ENCODE measurements around the gene EXOC3L1.

Gene EXOC3L1

DNA sequence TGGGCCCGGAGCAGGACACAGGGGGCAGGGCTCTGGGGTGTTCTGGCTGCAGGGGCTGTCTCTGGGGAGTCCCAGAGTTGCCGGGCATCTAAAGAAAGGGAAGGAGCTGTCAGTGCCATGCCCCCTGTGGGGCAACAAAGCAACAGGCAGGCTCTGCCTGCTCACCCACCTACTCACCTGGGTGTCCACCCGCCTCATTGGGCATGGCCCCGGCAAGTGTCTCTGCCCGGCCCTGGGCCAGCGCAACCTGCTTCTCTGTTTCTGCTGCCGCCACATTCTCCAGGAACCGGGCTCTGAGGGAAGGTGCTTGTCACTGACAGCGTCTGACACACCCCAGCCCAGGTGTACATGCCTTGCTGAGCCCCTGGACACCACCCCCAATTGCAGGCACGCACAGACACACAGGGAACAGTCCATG lies 44.3 kb upstream of the EXOC3L1 start:
- TF ChIP-seq, protein P1, sequence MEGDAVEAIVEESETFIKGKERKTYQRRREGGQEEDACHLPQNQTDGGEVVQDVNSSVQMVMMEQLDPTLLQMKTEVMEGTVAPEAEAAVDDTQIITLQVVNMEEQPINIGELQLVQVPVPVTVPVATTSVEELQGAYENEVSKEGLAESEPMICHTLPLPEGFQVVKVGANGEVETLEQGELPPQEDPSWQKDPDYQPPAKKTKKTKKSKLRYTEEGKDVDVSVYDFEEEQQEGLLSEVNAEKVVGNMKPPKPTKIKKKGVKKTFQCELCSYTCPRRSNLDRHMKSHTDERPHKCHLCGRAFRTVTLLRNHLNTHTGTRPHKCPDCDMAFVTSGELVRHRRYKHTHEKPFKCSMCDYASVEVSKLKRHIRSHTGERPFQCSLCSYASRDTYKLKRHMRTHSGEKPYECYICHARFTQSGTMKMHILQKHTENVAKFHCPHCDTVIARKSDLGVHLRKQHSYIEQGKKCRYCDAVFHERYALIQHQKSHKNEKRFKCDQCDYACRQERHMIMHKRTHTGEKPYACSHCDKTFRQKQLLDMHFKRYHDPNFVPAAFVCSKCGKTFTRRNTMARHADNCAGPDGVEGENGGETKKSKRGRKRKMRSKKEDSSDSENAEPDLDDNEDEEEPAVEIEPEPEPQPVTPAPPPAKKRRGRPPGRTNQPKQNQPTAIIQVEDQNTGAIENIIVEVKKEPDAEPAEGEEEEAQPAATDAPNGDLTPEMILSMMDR (IDR thresholded peaks at IDR 0.05; ENCODE audit: low read depth, low read length), result no peak
- no peak for DNase-seq (ENCODE audit: extremely low read depth, low read depth)

DNA sequence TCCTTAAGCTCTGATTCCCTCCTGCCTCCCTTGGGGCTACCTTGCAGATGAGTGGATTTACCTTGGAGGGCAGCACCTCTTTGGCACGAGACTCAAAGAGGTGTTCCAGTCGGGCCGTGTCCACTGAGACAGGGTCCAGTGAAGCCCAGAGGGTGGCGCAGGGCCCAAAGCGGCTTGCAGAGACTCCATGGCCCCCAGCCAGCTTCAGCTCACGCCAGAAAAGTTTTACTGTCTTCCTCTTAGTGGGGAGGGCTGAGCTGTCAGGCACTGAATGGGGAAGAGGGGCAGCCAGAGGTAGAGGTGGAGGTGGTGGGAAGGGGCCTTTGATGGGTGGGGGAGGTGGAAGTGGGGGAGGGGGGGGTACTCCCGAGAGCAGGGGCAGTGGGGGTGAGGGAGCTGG lies 43.7 kb upstream of the EXOC3L1 start:
- TF ChIP-seq, protein P1 (IDR thresholded peaks at IDR 0.05; ENCODE audit: low read depth, low read length), result no peak
- no peak for DNase-seq (ENCODE audit: extremely low read depth, low read depth)

DNA sequence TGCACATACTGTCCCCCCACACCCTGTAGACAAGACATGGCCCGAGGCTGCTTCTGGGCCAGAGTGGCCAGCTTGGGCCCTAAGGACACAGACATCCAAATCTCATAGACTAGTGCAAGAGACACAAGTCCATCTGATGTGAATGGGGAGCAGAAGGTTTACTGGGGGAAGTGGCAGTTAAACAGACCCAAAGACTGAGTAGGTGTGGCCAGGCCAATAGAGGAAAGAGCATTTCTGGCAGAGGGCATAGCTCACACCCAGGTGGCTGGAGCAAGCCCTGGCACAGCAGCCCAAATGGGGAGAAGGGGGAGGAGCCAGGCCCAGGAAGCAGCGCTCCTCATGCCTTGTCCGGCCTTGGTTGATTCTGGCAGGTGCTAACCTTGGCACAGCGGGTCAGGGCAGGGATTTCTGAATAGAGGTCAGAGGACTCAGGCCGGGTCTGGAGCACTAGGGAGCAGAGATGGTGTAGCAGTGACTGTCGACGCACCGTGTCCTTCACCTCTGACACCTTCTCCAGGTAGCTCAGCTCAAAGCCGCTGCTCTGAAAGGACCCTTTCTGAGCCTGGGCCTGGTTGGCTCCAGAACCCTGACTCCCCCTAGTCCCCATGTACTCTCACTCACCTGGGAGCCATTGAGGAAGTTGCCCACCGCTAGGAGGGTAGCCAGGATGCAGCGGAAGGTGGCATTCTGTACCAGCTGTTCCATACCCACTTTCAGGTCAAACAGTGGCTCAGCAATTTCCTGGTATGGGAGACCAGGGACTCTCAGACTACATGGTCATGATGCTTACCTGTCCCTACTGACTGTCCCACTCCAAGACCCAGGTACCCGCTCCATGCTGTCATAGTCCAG lies 41.1 kb upstream of the EXOC3L1 start:
- TF ChIP-seq, protein P1 (IDR thresholded peaks at IDR 0.05; ENCODE audit: low read depth, low read length), result no peak
- no peak for DNase-seq (ENCODE audit: extremely low read depth, low read depth)

DNA sequence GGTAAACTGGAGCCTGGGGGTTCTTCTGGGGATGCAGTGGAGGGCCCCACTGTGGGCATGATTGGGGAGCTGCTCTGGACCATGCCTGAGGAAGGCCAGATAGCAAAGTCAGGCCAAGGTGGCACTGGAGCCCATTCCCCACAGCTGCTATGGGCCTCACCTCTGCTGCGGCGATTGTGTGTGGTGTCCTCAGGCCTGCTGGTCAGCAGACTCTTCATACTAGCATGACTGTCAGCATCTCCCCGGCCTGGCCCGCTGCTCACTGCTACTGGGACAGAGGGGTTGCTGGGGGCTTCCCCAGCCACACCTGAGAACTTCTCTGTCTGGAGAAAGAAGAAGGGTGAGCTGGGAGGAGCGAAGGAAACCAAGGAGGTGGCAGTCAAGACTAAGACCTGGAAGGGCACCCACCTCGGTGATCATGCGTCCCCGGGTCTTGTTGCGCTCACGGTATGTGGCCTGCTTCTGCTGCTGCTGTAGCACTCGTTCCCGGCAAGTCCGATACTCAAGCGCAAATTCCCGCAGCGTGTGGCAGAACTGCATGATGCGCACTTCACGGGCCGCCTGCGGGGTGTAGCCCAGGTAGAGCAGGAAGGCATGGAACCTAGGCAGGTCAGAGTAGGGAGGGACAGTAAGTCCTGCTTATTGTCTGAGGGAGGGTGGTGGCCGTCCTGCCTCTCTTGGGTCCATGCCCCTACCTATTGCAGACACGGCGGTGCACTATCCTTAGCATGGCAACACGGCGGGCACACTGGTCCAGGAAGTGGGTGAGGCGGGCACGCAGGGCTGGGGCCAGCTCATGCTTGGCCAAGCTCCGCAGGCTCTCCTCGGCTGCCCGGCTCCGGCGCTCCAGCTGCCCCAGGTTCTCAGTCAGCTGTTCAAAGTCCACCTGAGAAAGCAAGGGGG lies 40.2 kb upstream of the EXOC3L1 start:
- TF ChIP-seq, protein P1 (IDR thresholded peaks at IDR 0.05; ENCODE audit: low read depth, low read length), result no peak
- no peak for DNase-seq (ENCODE audit: extremely low read depth, low read depth)

DNA sequence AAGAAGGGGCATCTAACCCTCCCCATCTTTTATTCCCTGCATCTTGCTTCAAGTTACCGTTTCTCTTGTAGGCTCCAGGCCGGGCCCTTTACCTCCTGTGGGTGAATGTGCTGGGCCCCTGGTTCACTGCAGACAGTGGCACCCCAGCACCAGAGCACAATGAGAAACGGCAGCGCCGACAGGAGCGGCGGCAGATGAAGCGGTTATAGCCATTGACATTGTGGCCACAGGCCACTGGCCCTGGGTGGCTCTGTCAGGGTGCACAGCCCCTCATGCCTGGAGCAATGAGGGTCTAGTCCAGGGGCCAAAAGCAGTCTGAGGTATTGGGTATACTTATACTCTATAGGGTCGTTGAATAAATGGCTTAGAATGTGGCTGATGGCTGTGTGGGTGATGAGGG lies 39.0 kb upstream of the EXOC3L1 start:
- TF ChIP-seq, protein P1 (IDR thresholded peaks at IDR 0.05; ENCODE audit: low read depth, low read length), result no peak
- DNase-seq (ENCODE audit: extremely low read depth, low read depth), result no peak

DNA sequence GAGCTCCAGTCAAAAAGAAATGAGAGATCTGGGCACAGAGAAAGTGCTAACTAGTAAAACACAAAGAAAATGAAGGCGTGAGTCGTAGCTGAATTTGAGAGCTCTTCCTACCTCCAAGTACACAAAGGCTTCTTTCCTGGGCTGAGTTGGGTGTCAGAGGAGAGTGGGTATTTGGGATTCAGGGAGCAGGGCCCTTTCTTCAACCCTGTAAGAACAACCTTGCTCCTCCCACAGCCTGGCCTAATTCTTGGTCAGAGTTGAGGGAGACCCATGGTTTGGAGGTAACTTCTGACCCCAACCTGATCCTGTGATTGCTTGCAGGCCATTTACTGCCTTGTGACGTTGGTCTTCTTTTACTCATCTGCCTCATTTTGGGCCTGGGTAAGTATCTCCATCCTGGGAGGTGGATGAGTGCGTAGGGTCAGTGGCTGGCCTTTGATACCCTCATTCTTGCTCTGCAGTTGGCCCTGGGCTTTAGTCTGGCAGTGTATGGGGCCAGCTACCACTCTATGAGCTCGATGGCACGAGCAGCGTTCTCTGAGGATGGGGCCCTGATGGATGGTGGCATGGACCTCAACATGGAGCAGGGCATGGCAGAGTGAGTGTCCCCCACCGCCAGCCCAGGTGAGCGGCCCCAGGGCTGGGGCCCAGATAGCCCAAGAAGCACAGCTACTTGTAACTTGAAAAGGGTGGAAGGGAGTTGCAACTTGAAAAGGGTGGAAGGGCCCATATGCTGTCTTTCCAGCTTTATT lies 38.3 kb upstream of the EXOC3L1 start:
- no peak for DNase-seq (ENCODE audit: extremely low read depth, low read depth)
- TF ChIP-seq, protein P1 (IDR thresholded peaks at IDR 0.05; ENCODE audit: low read depth, low read length), result no peak

Data from AG09319 (cell line).